ENCODE measurements around the gene WDFY1. TPM values are rescaled to one million over a fixed set of nuclear protein-coding genes. Genes with fewer than 3 reads are reported as not detected.

WDFY1 gene
- total and polyA plus RNA-seq, 9 of the 15 experiments (the other 6 are each of a cell fraction or from before 2014, with no cell fraction given) = 5.4 to 27.6 (median 17.5) TPM

DNA sequence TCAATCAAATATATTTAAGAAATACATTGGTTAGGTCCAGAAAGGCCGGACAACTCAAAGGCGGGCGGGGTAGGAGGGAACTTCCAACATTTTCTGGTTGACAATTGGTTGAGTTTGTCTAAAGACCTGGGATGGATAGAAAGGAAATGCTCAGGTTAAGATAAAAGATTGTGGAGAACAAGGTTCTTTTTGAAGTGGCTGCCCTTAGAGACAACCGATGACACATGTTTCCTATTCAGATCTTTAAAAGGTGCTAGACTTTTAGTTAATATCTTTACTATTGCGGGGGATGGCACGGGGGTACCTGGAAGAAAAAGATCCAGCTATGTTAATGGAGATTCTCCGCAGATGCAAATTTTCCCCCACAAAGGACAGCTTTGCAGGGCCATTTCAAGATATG is 97.7 kb downstream of the WDFY1 start (continued):
- TF ChIP-seq, protein P1, sequence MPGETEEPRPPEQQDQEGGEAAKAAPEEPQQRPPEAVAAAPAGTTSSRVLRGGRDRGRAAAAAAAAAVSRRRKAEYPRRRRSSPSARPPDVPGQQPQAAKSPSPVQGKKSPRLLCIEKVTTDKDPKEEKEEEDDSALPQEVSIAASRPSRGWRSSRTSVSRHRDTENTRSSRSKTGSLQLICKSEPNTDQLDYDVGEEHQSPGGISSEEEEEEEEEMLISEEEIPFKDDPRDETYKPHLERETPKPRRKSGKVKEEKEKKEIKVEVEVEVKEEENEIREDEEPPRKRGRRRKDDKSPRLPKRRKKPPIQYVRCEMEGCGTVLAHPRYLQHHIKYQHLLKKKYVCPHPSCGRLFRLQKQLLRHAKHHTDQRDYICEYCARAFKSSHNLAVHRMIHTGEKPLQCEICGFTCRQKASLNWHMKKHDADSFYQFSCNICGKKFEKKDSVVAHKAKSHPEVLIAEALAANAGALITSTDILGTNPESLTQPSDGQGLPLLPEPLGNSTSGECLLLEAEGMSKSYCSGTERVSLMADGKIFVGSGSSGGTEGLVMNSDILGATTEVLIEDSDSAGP (CRISPR knock-in tag; IDR thresholded peaks at IDR 0.05) = no peak
- TF ChIP-seq, protein P2, sequence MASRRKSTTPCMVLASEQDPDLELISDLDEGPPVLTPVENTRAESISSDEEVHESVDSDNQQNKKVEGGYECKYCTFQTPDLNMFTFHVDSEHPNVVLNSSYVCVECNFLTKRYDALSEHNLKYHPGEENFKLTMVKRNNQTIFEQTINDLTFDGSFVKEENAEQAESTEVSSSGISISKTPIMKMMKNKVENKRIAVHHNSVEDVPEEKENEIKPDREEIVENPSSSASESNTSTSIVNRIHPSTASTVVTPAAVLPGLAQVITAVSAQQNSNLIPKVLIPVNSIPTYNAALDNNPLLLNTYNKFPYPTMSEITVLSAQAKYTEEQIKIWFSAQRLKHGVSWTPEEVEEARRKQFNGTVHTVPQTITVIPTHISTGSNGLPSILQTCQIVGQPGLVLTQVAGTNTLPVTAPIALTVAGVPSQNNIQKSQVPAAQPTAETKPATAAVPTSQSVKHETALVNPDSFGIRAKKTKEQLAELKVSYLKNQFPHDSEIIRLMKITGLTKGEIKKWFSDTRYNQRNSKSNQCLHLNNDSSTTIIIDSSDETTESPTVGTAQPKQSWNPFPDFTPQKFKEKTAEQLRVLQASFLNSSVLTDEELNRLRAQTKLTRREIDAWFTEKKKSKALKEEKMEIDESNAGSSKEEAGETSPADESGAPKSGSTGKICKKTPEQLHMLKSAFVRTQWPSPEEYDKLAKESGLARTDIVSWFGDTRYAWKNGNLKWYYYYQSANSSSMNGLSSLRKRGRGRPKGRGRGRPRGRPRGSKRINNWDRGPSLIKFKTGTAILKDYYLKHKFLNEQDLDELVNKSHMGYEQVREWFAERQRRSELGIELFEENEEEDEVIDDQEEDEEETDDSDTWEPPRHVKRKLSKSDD (conservative IDR thresholded peaks at IDR 0.05; ENCODE audit: low read length) = no peak

GRCh38 chr2:223846515-223846914 is 98.6 kb downstream of the WDFY1 start:
- H3K79me2 ChIP-seq (ENCODE audit: control insufficient read depth, insufficient read depth, low read length) = no peaks in the 10 kb centered on the region
- CTCF ChIA-PET (ENCODE audit: low intra/inter-chr PET ratio) = no interaction called here
- no peaks in the 10 kb centered on the region for H4K20me1 ChIP-seq (replicated peaks; ENCODE audit: control insufficient read depth, insufficient read depth, low read length)
- in situ Hi-C loops (cut with MboI) = no loop called here
- no peaks in the 10 kb centered on the region for H3K9me3 ChIP-seq (replicated peaks; ENCODE audit: control insufficient read depth, insufficient read depth, low read depth, low read length)
- H3K4me2 ChIP-seq (ENCODE audit: insufficient read depth, low read length) = no peak overlapping the region
- H3K9ac ChIP-seq (ENCODE audit: insufficient read depth in 1 of 2, low read depth in 2 of 2, low read length in 2 of 2) = no peak overlapping the region
- H2AFZ ChIP-seq (ENCODE audit: low read depth, low read length) = no peak overlapping the region
- DNase-seq (ENCODE audit: extremely low read depth in 1 of 4, low spot score in 3 of 4) = no peak
- H3K4me3 ChIP-seq = no peak overlapping the region
- no peaks in the 10 kb centered on the region for H3K9me1 ChIP-seq (ENCODE audit: control insufficient read depth, insufficient read depth, low read length)
- H3K27ac ChIP-seq (ENCODE audit: extremely low read depth, low read depth, low read length) = no peak overlapping the region
- BruUV-seq (replicated peaks) = no TSS peak
- WGBS (ENCODE audit: insufficient coverage, low coverage, missing lambda C conversion rate) = 0% methylated on average over 1 of the region's 1 CpG
- intact Hi-C loops (cut with micrococcal nuclease) = no loop called here
- no peaks in the 10 kb centered on the region for H3K27me3 ChIP-seq (ENCODE audit: control insufficient read depth in 2 of 2, insufficient read depth in 2 of 2, low read length in 2 of 2)
- POLR2A ChIA-PET = no interaction called here
- FAIRE-seq = no peak
- no peak for TF ChIP-seq FOXJ2 (tag; IDR thresholded peaks at IDR 0.05)
- TF ChIP-seq ZBTB7A (IDR thresholded peaks at IDR 0.05; ENCODE audit: borderline replicate concordance, control insufficient read depth, low read depth, low read length) = no peak
- no peak for TF ChIP-seq CAMTA2 (CRISPR knock-in tag; conservative IDR thresholded peaks at IDR 0.05)
- no peak for TF ChIP-seq ZSCAN32 (CRISPR knock-in tag; IDR thresholded peaks at IDR 0.05)
- no peak for TF ChIP-seq MYBL2 (IDR thresholded peaks at IDR 0.05; ENCODE audit: low read depth)
- TF ChIP-seq MYBL2 (CRISPR knock-in tag; IDR thresholded peaks at IDR 0.05; ENCODE audit: borderline replicate concordance) = no peak
- TF ChIP-seq COPS2 (conservative IDR thresholded peaks at IDR 0.05) = no peak
- no peak for TF ChIP-seq NR3C1 (CRISPR knock-in tag; IDR thresholded peaks at IDR 0.05)
- no peak for TF ChIP-seq GATA2 (CRISPR knock-in tag; IDR thresholded peaks at IDR 0.05)
- no peak for TF ChIP-seq ZEB2 (IDR thresholded peaks at IDR 0.05)
- no peaks in the 10 kb centered on the region for H3K36me3 ChIP-seq (ENCODE audit: control insufficient read depth, insufficient read depth, low read length)
- no peaks in the 10 kb centered on the region for H3K4me1 ChIP-seq (replicated peaks in 1 of 2; ENCODE audit: control insufficient read depth in 2 of 2, insufficient read depth in 2 of 2, low read length in 2 of 2)
- ATAC-seq = no peak

All from K562 (cell line).